SIG-M5 treated with dmso at 0.1 percent for 504 hours (cell line): ENCODE measurements around the gene MCC.

ENCODE experiments used
- DNase-seq: peaks from one replicate; lab custom pipeline; 2025; ENCODE audit not compliant: unreplicated experiment; lab: John Stamatoyannopoulos, UW

MCC gene

GRCh38 chr5:113042491-113043243 lies 445.6 kb downstream of the MCC start:
- no peak for DNase-seq

- DNase-seq: no peak
Observed at GRCh38 chr5:113040672-113041260, 447.5 kb downstream of the MCC start.

- DNase-seq: no peak
Observed at GRCh38 chr5:113039934-113040285, 448.3 kb downstream of the MCC start.

- DNase-seq: no peak
Observed at GRCh38 chr5:113039229-113039933, 448.9 kb downstream of the MCC start.

- no peak for DNase-seq
Observed at GRCh38 chr5:113038714-113039113, 449.5 kb downstream of the MCC start.

GRCh38 chr5:113038136-113038535 lies 450.1 kb downstream of the MCC start:
- DNase-seq: no peak

- no peak for DNase-seq
Observed at GRCh38 chr5:113036826-113037225, 451.4 kb downstream of the MCC start.

- DNase-seq: no peak
Observed at GRCh38 chr5:113036321-113036720, 451.9 kb downstream of the MCC start.

GRCh38 chr5:113035096-113035495 lies 453.2 kb downstream of the MCC start:
- DNase-seq: no peak

- DNase-seq: no peak
Observed at GRCh38 chr5:113034182-113034773, 454.0 kb downstream of the MCC start.

GRCh38 chr5:113031557-113031956 lies 456.7 kb downstream of the MCC start:
- DNase-seq: no peak

GRCh38 chr5:113031104-113031503 lies 457.1 kb downstream of the MCC start:
- no peak for DNase-seq

GRCh38 chr5:113029614-113030013 lies 458.6 kb downstream of the MCC start:
- no peak for DNase-seq

- no peak for DNase-seq
Observed at GRCh38 chr5:113027431-113027830, 460.8 kb downstream of the MCC start.

- no peak for DNase-seq
Observed at GRCh38 chr5:113027015-113027414, 461.2 kb downstream of the MCC start.

- no peak for DNase-seq
Observed at GRCh38 chr5:113026211-113026610, 462.0 kb downstream of the MCC start.

GRCh38 chr5:113025596-113025995 lies 462.7 kb downstream of the MCC start:
- DNase-seq: no peak

GRCh38 chr5:113024076-113024697 lies 464.1 kb downstream of the MCC start:
- no peak for DNase-seq

- DNase-seq: no peak
Observed at GRCh38 chr5:113022661-113023060, 465.6 kb downstream of the MCC start.

- DNase-seq: no peak
Observed at GRCh38 chr5:113020461-113021273, 467.6 kb downstream of the MCC start.
